Astrocyte of the cerebellum (primary cell): ENCODE results near the gene VARS2.
A peak's percentile ranks its signal among the peaks of the same experiment; 100 is the strongest.

ENCODE experiments used
- DNase-seq: peaks from one replicate; pipeline ENCODE4 v3.0.0-alpha.2; 2011; ENCODE audit warnings: low read depth
- H3K4me3 ChIP-seq: 2 replicates; pipeline ENCODE4 v1.5.1; 2011; ENCODE audit warnings: mild to moderate bottlenecking, low read depth, low read length, moderate library complexity
- CTCF ChIP-seq: IDR thresholded peaks from 2 replicates; pipeline ENCODE4 v1.5.1; 2012; ENCODE audit warnings: low read length, low read depth, moderate library complexity, mild to moderate bottlenecking; ENCODE audit errors: missing control alignments
- in situ Hi-C: cut with HindIII; loops from 2 replicates; pipeline ENCODE4 v1.10.0; 2017; ENCODE audit warnings: low sequenced_read_pairs

The VARS2 gene

GRCh38 chr6:30881392-30882203, 32.4 kb upstream of the VARS2 start:
- no peak overlapping the region for H3K4me3 ChIP-seq
- no peak for DNase-seq
- in situ Hi-C loops: no loop called here
- no peak for TF ChIP-seq CTCF

GRCh38 chr6:30882204-30882758, 31.8 kb upstream of the VARS2 start:
- DNase-seq: no peak
- no peak overlapping the region for H3K4me3 ChIP-seq
- in situ Hi-C loops: no loop called here
- no peak for TF ChIP-seq CTCF

- in situ Hi-C loops: no loop called here
- no peak overlapping the region for H3K4me3 ChIP-seq
- DNase-seq: no peak
- no peak for TF ChIP-seq CTCF
These were observed 31.0 kb upstream of the VARS2 start for GRCh38 chr6:30882759-30883684.

GRCh38 chr6:30883685-30884520, 30.1 kb upstream of the VARS2 start, which contains the start of gene DDR1:
TSS of gene DDR1 (plus strand) at chr6:30884519. CDS start at chr6:30888730, 4,211 bp downstream.
- peak within 1 kb of the TSS; percentile 66 for H3K4me3 ChIP-seq
- in situ Hi-C loops: no loop called here
- no peak for DNase-seq
- TF ChIP-seq CTCF: no peak

- no peak for DNase-seq
- no peak for TF ChIP-seq CTCF
- peak overlapping the region; percentile 66 for H3K4me3 ChIP-seq
- in situ Hi-C loops: no loop called here
These were observed 29.2 kb upstream of the VARS2 start for GRCh38 chr6:30884521-30885480.
